GM21526 (cell line): ENCODE results near the gene P2RY2.

Source experiments
- ATAC-seq: cut with Tn5 transposase; IDR thresholded peaks from one replicate; pipeline ENCODE4 v1.9.1; 2021; ENCODE audit warnings: moderate library complexity; ENCODE audit not compliant: unreplicated experiment, low FRiP score

P2RY2 gene

GRCh38 chr11:73203790-73204189, 14.3 kb upstream of the P2RY2 start:
- ATAC-seq: no peak

- ATAC-seq: no peak
These were observed 13.4 kb upstream of the P2RY2 start for GRCh38 chr11:73204711-73205121.

GRCh38 chr11:73205661-73206343, 12.3 kb upstream of the P2RY2 start:
- ATAC-seq: no peak

- no peak for ATAC-seq
These were observed 11.3 kb upstream of the P2RY2 start for GRCh38 chr11:73206801-73207200.

GRCh38 chr11:73209892-73210291, 8.2 kb upstream of the P2RY2 start:
- no peak for ATAC-seq

- ATAC-seq: no peak
These were observed 7.0 kb upstream of the P2RY2 start for GRCh38 chr11:73210916-73211667.

- ATAC-seq: no peak
These were observed 4.6 kb upstream of the P2RY2 start for GRCh38 chr11:73213196-73214143.

- ATAC-seq: no peak
These were observed 2.6 kb upstream of the P2RY2 start for GRCh38 chr11:73215191-73216134.

GRCh38 chr11:73216465-73216864, 1.6 kb upstream of the P2RY2 start:
- ATAC-seq: no peak

GRCh38 chr11:73217131-73217809, 811 bp upstream of the P2RY2 start:
- no peak for ATAC-seq

- ATAC-seq: no peak
These were observed 323 bp upstream of the P2RY2 start for GRCh38 chr11:73217810-73218105.

- ATAC-seq: no peak
These were observed 742 bp downstream of the P2RY2 start for GRCh38 chr11:73218830-73219215.

GRCh38 chr11:73219396-73220285, 1.6 kb downstream of the P2RY2 start:
- ATAC-seq: no peak

- ATAC-seq: no peak
These were observed 3.4 kb downstream of the P2RY2 start for GRCh38 chr11:73221451-73221850.

GRCh38 chr11:73221996-73222395, 3.9 kb downstream of the P2RY2 start:
- no peak for ATAC-seq

- ATAC-seq: no peak
These were observed 6.1 kb downstream of the P2RY2 start for GRCh38 chr11:73223998-73224730.

GRCh38 chr11:73225001-73225686, 7.1 kb downstream of the P2RY2 start:
- ATAC-seq: no peak
